GM18873 (cell line): ENCODE measurements around the gene LAPTM5.

Experiments
- ATAC-seq: cut with Tn5 transposase; IDR thresholded peaks from one replicate; pipeline ENCODE4 v1.9.1; 2021; ENCODE audit warnings: mild to moderate bottlenecking, moderate library complexity, moderate number of reproducible peaks; ENCODE audit not compliant: unreplicated experiment, low FRiP score

The LAPTM5 gene

GRCh38 chr1:30746212-30747032 is 11.2 kb downstream of the LAPTM5 start:
- no peak for ATAC-seq

DNA sequence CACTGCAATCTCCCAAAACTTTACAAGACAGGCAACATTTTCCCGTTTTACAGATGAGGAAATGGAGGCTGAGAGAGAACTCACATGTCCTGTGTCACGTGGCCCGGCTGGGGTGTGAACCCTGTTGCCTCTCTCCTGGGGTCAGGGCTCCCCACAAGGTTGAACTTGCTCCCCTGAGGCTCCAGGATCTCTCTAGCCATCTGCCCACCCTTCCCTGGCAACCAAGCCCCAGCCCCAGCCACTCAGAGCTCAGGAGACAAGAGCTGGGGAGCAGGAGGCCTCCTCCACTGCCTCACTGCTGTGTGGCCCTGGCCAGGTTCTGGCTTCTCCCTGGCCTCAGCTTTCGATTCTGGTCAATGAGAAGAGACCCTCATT is 11.8 kb downstream of the LAPTM5 start:
- ATAC-seq = no peak

DNA sequence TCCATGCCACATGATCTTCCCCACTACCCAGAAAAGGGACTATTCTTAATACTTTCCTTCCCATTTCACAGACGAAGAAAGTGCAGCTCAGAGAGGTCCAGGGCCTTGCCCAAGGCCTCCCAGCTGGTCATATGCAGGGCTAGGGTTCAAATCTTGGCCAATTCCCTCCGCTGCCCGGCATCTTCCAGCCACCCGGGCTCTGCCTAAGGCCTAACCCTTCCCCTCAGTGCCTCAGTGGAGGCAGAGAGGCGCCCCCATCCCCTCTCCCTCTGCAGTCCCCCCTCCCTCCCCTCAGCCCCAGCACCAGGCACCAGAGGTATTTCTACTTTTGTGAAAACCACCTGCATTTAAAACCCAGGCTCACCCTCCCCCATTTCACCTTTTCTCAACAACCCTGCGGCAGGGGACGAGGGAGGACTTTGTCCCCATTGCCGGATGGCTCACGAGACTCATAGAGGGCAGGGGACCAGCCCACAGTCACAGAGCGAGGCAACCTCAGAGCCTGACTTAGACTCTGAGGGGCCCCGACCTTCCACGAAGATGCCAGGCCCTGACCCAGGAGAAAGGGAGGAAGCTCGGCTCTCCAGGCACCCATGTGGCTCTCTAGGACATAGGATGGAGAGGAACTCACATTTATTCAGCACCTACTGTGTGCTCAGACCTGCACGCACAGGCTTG is 12.3 kb downstream of the LAPTM5 start:
- no peak for ATAC-seq

DNA sequence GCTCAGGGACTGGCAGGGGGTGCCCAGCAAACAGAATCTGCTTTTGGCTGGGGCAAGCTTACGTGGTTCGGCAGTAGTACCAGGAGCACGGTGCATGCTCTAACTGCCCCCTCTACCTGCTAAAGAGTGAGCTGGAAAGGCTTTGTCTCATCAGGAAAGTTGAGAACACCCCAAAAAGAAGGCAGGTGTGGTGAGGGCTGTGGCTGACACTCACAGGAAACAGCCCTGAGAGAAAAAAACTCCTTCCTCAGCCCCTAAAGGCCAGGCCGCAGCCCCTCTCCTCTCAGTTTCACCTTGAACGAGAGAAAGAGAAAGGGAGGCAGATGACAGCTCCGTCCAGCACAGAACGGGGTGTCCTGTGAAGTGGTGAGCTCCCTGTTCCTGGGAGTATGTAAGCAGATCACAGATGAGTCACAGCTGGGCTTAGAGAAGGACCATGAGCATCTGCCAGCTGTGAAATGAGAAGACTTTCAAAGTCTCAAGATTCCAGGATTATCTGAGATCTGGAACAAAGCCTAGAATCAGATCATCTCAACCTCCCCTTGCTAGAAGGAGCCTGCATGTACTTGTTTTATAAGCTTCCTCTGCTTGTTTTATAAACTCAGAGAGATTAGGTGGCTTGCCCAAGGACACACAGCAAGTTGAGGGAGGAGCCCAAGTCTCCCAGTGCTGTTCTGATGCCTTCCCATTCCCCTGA is 13.4 kb downstream of the LAPTM5 start:
- ATAC-seq = no peak

- no peak for ATAC-seq
These were observed 14.0 kb downstream of the LAPTM5 start for GRCh38 chr1:30743584-30744059.

DNA sequence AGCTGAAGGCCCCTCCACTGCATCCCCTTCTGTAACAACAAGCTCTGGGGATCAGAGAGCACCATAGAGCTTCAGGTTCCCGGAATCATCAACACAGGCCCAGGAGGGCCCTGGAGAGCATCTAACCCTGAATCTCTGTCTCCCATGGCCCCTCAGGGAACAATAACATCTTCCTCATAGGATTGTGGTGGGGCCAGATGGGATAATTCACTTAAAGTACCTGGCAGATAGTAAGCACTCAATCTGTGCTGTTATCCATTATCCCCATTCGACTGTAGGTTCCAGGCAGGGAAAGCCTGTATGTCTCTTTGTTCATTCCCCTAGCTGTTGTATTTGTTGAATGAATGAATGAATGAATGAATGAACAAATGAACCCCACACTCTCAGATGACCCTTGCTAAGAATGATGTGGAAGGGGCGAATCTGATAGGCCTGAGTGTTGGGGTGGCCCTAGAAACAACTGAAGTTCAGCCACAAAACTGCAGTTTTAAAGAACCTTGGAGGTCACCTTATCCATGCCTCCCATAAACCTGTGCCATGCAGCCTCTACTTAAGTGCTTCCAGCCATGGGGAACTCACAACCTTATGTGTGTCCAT is 14.5 kb downstream of the LAPTM5 start:
- ATAC-seq = no peak

DNA sequence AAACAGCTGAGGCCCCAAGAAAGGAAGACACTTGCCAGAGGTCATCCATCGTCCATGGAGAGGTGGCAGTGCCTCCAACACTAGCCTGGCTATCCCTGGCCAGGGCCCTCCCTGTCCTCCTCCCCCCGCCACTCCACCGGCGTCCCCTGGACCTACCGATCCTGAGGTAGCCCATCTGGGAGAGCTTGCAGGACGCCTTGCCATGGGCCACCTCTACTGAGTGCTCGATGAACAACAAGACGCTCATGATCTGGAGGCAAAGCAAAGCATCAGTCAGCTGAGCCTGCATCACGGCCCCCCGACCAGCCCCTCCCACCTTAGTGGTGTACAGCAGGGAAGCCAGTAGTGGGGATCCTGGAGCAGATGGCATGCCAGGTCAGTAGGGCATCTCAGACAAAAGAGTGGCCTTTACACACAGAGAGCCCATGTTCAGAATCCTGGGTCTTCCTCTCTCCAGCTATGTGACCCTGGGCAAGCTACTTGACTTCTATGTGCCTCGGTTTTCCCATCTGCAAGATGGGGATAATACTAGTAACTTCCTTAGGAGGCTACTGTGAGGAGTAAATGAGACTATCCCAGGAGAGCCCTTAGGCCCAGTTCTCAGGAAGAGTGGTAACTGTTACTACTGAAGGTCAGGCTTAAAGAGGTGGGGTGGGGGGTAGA is 15.1 kb downstream of the LAPTM5 start:
- no peak for ATAC-seq

- ATAC-seq = no peak
These were observed 16.2 kb downstream of the LAPTM5 start for GRCh38 chr1:30741239-30741894.

- no peak for ATAC-seq
These were observed 17.0 kb downstream of the LAPTM5 start for GRCh38 chr1:30740251-30741238.

GRCh38 chr1:30739601-30740000 is 18.0 kb downstream of the LAPTM5 start:
- ATAC-seq = no peak

DNA sequence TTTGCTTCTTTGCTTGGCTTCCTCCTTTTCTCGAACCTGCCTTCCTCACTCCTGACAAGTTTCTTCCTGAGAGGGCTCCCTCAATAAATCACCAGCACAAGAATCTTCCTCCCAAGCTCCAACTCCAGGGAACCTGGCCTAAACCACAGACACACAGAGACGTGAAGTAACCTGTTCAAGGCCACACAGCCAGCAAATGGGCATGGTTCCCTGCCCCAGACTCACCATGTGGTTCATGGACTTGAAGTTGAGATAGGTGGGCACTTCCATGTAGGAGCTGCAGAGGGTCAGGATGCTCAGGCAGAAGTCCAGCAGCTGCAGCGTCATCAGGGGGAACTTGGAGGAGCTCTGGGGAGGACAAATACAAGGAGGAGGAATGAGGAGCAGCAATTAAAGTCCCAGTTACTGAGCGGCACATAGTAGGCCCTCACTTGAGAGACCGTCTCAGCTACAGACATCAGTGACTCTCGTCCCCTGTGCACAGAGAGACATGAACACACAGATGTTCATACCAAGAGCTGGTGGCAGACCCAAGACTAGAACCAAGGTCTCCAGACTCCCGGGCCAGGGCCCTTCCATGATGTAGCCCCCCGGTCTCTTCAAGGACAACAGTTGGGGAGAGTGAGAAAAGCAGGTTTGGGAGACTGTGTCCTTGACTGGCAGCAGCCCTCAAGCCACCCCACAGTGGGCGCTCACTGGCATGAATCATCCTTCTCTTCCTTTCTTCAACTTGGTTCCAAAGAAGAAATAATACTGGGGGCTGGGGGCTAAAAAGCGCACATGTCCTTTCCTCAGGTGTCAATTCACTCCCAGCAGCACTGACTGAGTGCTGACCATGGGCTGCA is 18.6 kb downstream of the LAPTM5 start:
- no peak for ATAC-seq

GRCh38 chr1:30738040-30738714 is 19.4 kb downstream of the LAPTM5 start:
- no peak for ATAC-seq

- no peak for ATAC-seq
These were observed 20.1 kb downstream of the LAPTM5 start for GRCh38 chr1:30737357-30738039.

DNA sequence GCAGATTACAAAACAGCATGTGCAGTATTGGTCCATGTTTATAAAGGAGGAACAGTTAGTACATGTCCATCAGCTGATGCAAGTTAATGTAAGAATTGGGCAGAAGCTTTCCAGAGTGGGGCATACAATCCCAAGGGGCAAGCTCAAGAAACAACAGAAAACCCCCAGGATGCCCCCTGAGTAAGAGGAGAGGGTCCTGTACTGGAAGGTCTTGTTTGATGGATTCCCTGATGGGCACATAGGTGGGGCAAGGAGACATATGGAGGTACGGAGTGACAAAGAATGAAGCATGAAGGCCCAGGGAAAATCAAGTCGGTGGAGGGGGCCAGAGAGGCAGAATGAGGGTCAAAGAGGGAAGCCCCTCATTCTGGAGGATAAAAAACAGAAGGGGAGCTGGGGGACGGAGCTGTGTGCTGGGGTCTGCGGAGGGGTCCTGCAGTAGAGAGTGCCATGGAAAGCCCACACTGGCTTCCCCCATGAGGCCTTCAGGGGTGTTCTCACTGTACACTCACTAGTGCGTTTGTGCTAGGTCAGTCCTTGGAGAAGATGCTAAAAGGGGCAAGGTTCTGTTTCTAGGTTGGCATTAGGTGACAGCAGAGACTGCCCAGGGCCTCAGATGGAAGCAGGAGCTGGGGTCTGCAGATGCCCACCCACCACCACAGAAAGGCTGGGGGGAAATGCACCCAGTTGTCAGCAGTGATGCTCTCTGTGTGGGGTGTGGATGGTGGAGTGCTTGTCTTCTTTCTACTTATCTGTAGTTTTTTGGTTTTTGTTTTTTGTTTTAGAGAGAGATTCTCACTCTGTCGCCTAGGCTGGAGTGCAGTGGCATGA is 21.7 kb downstream of the LAPTM5 start:
- ATAC-seq = no peak

GRCh38 chr1:30735124-30735523 is 22.4 kb downstream of the LAPTM5 start:
- ATAC-seq = no peak

DNA sequence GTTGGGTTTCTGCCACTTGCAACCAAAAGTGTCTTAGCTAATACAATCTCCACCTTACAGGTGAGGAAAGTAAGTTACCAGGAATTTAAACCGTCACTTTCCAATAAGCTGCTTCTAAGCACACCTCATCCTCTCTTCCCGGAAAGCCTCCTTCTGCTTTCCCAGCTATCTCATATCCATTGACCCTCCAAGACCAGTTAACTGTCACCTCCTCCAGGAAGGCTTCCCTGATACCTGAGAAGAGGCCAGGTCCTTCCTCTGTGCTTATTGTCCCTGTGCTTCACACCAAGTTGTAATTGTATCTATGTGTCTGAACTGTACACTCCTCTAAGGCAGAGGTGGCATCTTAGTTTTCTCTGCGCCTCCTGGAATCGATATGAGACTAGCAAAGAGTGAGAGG is 23.0 kb downstream of the LAPTM5 start:
- no peak for ATAC-seq
